ENCODE data around the gene G6PC2.

- TF ChIP-seq ZZZ3 (IDR thresholded peaks at IDR 0.05; ENCODE audit: control insufficient read depth, insufficient read length, low read depth) (no peak), CTCF (IDR thresholded peaks at IDR 0.05 in 2 of 3, conservative IDR thresholded peaks at IDR 0.05 in 1 of 3; ENCODE audit: control insufficient read depth in 2 of 3, extremely low read depth in 1 of 3, insufficient read depth in 1 of 3, low read depth in 3 of 3, low read length in 3 of 3) (no peak), NFXL1 (IDR thresholded peaks at IDR 0.05; ENCODE audit: borderline replicate concordance) (no peak), YY1 (IDR thresholded peaks at IDR 0.05; ENCODE audit: low read depth, low read length) (no peak), FOXM1 (IDR thresholded peaks at IDR 0.05; ENCODE audit: low read depth, low read length) (no peak)
Measured at GRCh38 chr2:168930242-168930641, 29.2 kb downstream of the G6PC2 start.
